Uterus (tissue), 2 donors: Measurements from ENCODE around the gene FADS3.

Experiments used
- POLR2A ChIP-seq, 2 donors: fragments of 450-650 bp; IDR thresholded peaks; one replicate each; pipeline ENCODE4 v1.6.1; 2016; ENCODE audit warnings: antibody characterized with exemption in 2 of 2, mild to moderate bottlenecking in 1 of 2, moderate library complexity in 1 of 2
- TF ChIP-seq, protein P1 (sequence below), 4 experiments: fragments of 200-600 bp in 2 of 4; fragments of 450-650 bp in 2 of 4; sonication (generic) in 2 of 4; IDR thresholded peaks; one replicate each; pipeline ENCODE4 v1.5.1; 2016 to 2019; ENCODE audit warnings: antibody characterized with exemption in 4 of 4, mild to moderate bottlenecking in 2 of 4, moderate library complexity in 1 of 4

DNA sequence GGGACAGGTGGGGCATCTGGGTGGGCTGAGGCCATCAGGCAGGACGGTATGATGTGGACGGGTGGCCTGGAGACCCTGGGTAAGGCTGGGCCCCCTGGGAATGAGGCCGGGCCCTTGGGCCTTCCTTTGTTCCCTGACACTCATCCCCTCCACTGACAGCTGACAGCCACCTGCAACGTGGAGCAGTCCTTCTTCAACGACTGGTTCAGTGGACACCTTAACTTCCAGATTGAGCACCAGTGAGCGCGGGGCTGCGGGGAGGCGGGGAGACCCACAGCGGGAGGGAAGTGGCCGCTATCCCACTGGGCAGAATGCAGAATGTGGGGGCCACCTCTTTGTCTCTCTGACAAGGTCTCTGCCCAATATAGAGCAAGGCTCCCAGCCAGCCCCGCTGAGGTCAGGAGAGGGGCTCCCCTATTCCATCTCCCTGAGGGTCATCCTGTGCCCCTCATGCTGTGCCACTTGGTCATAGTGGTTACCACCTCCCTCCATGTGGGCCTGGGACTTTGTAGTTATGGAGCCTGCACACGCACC lies 27.7 kb downstream of the FADS3 start:
- TF ChIP-seq, protein P1, sequence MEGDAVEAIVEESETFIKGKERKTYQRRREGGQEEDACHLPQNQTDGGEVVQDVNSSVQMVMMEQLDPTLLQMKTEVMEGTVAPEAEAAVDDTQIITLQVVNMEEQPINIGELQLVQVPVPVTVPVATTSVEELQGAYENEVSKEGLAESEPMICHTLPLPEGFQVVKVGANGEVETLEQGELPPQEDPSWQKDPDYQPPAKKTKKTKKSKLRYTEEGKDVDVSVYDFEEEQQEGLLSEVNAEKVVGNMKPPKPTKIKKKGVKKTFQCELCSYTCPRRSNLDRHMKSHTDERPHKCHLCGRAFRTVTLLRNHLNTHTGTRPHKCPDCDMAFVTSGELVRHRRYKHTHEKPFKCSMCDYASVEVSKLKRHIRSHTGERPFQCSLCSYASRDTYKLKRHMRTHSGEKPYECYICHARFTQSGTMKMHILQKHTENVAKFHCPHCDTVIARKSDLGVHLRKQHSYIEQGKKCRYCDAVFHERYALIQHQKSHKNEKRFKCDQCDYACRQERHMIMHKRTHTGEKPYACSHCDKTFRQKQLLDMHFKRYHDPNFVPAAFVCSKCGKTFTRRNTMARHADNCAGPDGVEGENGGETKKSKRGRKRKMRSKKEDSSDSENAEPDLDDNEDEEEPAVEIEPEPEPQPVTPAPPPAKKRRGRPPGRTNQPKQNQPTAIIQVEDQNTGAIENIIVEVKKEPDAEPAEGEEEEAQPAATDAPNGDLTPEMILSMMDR (IDR thresholded peaks at IDR 0.05) = no peak
- no peak for TF ChIP-seq POLR2A (IDR thresholded peaks at IDR 0.05)
